ENCODE results near the gene ZNF429.
"Not testable (repeated sequence)": the region's sequence is repeated elsewhere in the genome, so short reads cannot be mapped to it uniquely, and the experiment has no call there.

Gene ZNF429

DNA sequence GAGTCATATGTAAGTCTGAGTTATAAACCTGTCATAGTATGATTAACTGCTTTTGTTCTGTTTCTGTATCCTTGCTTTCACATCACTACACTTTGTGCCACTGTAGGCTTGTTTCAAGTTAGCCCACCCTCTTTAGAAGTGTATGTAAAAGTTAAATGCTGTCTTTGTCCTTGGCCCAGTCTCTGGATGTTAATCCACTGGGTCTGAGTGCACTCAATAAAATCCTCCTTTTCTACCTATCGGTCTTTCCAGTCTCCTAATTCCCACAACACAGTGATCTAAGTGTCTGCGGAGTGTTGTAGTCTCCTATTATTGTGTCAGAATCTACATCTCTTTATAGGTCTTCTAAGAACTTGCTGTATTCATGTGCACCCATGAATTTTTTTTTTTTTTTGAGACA, 14.1 kb downstream of the ZNF429 start:
- no peak for DNase-seq

DNA sequence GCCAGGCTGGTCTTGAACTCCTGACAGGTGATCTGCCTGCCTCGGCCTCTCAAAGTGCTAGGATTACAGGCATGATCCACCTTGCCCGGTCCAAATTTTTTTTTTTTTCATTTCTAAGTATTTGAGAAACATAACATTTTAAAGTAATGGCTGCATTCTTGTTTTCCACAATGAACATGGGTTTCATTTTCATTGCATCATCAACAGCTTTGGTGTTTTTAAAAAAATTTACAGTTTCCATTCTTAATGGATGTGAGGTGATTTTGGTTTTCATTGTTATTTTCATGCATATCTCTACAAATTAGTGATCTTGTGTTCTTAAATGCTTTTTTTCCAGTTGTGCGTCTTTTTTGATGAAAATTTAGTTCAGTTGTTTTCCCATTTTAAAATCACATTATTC, 27.5 kb downstream of the ZNF429 start:
- no peak for DNase-seq

DNA sequence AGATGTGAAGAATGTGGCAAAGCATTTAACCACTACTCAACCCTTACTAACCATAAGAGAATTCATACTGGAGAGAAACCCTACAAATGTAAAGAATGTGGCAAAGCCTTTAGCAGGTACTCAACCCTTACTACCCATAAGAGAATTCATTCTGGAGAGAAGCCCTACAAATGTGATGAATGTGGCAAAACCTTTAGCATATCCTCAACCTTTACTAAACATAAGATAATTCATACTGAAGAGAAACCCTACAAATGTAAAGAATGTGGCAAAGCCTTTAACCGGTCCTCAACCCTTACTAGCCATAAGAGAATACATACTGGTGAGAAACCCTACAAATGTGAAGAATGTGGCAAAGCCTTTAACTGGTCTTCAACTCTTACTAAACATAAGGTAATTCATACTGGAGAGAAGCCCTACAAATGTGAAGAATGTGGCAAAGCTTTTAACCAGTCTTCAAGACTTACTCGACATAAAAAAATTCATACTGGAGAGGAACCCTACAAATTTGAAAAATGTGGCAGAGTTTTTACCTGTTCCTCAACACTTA, 31.4 kb downstream of the ZNF429 start:
- not testable (repeated sequence) for DNase-seq

DNA sequence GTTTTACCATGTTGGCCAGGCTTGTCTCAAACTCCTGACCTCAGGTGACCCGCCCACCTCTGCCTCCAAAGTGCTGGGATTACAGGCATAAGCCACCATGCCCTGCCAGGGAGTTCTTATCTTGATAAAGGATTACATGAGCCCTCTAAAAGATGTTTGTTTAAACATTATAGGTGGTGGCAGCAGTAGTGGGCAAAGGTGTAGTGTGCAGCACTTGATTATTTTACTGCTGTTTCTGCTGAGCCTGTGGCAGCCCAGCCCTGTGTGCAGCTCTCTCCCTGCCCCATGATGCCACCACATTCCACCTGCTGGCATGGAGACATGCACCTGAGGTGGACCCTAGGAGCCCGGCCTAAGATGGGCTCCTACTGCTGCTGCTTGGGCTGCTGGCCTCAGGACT, 54.0 kb downstream of the ZNF429 start:
- DNase-seq: no peak

DNA sequence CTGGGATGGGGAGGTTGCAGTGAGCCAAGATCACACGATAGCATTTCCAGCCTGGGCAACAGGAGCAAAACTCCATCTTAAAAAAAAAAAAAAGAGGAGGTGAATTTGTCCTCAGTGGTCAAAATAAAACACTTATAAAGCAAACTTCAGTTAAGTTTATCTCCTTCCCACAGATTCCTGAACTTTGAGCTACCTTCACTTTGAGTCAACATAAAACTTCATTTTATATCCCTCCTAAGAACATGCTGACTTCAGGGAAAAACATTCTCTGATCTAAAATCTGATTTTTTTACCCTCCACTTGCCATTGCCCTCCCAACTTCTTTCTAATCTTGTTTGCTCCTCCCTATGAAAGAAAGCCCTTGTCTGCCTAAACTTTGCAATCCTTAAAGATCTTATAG, 59.0 kb downstream of the ZNF429 start:
- no peak for DNase-seq

DNA sequence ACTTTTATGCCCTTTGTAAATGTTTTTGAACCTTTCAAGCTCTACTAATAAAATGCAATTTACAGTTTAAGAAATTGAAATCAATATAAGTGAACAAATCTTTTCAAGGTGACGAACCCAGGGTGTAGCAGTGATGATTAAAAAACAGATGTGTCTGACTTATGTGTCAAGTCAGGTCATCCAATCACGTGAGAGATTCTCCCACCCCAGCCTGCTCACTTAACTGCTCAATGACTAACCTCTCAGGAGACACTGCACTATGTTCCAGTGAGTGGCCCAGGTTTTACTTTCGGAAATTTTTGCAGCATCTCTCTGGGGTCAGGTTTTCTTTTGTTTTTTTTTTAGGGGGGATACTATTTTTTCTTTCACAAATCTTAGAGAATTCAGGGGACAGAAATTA, 60.7 kb downstream of the ZNF429 start:
- DNase-seq: no peak

DNA sequence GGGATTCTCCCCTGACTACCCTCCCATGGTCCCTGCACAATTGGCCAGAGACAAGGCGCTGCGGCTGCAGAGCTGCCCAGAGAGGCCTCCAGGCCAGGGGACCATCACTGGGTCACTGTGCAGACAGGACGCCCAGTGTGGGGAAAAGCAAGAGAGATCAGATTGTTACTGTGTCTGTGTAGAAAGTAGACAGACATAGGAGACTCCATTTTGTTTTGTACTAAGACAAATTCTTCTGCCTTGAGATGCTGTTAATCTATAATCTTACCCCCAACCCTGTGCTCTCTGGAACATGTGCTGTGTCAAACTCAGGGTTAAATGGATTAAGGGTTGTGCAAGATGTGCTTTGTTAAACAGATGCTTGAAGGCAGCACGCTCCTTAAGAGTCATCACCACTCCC, 62.4 kb downstream of the ZNF429 start:
- DNase-seq: not testable (repeated sequence)

DNA sequence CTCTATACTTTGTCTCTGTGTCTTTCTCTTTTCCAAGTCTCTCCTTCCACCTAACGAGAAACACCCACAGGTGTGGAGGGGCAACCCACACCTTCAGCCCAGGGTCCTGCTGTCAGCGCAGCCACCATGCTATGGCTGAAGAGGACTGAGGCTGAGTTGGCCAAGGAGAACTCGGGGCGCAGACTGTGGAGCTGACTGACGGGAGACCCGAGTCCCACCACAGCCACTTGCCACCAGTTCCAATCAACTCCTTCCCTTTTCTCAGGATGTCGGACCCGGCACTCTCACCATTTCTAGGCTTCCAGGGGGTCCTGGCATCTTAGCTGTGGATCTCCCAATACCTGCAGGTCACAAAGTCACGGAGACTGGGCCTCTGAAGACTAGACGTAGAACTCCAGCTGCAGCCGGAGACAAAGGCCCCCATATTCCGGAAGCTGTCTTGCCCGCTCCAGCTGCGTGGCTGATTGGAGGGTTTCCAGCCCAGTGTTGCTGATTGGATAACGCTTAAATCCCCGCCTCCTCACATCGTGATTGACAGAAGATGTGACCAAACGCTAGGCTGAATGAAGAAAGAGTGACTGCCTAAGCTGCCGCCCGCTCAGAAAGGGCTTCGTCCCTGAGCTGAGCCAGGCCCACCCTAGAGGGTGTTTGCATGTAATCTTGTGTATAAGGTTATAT, 63.6 kb downstream of the ZNF429 start:
- DNase-seq: peak; percentile 77

DNA sequence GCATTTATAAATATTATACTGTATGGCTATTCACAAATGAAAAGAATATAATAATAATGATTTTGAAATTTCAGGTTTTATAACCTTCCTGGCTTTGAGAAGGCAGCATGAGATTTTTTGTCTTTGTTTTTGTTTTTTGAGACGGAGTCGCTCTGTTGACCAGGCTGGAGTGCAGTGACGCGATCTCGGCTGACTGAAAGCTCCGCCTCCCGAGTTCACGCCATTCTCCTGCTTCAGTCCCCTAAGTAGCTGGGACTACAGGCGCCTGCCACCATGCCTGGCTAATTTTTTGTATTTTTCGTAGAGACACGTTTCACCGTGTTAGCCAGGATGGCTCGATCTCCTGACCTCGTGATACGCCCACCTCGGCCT, 64.1 kb downstream of the ZNF429 start:
- peak; percentile 33 for DNase-seq

DNA sequence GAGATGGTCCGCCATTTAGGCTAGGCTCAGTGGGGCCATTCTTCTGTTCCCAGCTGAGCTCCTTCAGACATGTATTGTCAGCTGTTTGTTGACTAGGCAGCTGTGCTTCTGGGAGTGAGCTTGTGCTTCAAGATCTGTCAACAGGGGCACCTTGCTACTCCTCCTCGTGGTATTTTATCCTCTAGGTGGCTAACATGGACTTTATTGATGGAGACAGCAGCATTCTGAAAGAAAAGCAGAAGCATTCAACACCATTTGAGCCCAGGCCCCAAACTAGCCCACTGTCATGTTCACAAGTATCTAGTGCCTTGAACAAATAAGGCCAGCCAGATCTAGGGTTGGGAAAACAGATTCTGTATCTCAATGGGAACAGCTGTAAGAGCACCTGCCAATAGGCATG, 65.9 kb downstream of the ZNF429 start:
- no peak for DNase-seq

DNA sequence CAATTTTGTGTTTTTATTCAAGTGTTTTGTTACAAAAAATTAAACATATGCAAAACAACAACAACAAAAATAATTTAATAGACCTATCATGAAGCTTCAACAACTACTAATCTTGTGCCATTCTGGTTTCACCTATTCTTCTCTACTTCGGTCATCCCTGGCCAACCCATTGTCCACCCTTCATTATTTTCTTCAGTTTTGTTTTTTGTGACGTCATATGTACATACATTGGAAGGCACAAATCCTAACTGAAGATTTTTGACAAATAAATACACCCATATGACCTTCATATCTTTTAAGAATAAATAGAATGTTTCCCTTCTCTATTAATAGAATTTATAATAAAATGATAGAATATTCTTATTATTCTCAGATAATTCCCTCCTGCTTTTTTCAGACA, 69.2 kb downstream of the ZNF429 start:
- DNase-seq: no peak

DNA sequence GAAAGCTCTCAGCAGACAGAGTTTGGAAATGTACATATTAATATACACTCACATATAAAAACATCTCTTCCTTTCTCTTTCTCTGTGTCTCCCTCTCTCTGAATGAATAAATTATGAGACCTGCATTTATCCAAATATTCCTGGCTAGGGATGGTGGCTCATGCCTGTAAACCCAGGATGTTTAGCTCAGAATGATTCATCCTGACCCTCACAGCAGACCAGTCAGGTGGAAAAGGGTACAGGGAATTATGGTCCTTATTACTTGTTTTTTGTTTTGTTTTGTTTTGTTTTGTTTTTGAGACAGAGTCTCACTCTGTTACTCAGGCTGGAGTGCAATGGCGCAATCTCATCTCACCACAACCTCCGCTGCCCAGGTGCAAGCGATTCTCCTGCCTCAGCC, 71.1 kb downstream of the ZNF429 start:
- no peak for DNase-seq

DNA sequence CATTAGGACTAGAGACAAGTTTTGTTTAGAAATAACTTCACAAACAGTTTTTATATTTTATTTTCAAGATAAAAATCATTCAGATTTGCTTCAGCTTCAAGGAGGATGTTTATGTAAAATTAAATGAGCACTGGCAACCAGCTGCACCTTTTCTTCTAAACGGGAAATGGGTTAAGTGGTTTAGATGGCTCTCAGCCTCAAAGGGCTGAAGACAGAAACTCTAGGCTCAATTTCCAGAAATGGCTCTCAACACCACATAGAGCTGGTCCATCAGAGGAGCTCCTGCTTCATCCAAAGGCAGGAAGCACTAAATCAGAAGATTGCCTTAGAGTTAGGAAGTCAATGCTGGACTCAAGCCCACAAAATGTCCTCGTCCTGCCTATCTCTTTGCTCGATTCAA, 74.7 kb downstream of the ZNF429 start:
- DNase-seq: no peak

DNA sequence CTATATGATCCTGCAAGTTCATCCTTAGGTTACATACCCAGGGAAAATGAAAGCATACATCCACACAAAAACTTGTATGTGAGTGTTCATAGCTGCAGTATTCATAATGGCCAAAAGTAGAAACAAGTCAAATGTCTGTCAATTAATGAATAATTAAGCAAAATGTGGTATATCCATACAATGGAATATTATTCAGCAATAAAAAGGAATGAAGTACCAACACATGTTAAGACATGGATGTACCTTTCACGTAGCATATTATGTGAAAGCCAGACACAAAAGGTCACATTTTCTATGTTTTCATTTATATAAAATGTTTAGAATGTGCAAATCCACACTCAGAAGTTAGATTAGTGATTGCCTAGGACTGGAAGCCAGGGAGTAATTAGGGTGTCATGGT, 75.4 kb downstream of the ZNF429 start:
- no peak for DNase-seq

DNA sequence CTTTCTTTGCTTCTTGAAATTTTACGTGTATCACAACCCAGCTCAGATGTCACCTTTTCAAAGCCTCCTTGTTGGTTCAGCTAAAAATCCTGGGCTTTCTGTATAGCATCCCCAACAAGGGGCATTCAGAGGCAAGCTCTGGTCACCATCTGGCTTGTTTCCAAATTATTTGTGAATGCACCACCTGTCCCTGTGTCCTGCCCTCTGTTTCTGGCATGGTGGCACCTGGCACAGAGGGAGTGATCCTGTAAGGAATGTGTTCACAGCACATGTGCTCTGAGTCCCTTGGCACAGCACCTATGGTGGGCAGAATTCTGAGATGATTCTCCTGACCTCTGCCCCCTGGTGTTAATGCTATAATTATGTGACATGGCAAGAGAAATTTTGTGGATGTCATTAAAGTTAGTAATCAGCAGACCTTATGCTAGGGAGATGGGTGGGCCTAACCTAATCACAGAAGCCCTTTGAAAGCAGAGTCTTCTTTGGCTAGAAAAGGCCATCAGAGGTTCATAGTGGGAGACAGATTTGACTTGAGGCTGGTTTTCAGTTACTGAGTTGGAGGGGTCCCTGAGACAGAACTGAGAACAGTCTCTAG, 76.3 kb downstream of the ZNF429 start:
- no peak for DNase-seq

DNA sequence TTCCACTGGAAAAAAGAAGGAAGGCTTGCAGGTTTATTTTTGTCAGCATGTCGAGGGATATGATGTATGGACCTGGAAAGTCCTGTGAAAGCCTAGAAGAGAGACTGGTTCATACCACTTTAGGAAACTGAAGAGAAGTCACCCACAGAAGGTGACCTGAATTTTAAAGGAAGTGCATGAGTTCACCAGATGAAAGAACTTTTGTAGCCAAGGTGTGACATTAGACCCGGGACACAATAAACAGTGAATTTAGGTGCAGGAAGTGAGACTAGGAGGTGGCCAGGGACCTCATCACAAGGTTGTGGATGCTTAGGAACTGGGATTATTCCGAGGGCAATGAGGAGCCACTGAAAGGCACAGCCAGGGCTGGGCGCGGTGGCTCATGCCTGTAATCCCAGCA, 79.1 kb downstream of the ZNF429 start:
- no peak for DNase-seq

DNA sequence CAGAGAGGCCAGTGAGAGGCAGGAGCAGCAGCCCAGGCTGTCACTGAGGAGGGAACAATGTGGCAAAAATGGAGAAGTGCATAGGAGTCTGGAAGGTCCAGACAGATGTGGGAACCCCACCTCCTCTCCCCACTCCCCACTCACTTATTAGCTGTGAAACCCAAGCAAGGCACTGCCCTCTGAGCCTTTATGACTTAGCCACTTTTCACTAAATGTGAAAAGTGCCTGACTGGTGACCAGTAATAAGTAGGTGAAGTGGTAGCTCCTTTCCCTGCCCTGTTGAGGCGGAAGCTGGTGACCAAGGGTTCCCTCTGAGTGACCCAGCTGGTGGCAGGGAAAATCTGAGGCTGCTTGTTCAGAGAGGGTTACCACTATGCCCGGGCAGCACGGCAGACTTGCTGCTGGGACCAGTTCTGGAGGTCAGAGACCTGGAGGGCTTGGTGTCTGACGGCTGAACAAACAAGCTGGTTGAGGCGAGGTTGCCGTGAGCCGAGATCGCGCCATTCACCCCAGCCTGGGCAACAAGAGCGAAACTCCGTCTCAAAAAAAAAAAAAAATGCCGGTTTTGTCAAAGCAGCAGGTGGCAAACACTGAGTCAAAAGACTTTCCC, 80.0 kb downstream of the ZNF429 start:
- no peak for DNase-seq

DNA sequence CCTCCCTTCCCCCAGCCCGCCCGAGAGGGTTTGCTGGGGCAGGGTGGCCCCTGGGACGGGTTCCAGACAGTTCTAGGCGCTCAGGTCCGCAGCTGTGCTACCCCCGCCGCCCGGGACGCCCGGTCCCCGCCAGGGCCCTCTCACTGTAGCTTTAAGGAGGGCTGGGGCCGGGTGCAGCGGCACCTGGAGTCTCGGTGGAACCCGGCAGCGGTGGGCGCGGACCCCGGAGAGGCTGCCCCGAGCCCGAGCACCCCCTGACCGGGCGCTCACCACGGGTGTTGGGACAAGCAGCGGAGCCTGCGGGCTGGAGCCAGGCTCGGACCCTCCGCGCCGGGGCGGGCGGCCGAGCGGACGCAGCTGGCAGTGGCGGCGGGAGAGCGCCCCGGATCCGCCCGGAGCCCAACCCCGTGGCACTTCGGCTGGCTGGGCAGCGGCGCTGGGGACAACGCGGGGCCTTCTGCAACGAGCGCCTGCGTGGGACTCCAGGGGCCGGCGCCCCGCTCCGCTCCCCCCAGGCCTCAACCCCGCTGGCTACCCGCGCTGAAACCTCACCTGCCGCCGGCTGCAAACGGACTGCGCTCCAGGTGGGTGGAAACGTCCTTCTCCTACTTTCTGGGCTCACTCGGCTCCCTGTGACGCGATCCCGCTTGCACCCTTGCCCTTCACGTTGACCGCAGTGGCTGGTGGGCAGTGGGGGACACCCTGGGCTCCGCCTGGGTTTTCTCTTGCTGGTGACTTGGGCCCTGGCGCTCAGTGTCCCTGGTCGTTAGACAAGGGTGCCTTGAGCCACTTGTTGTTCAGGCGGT, 81.1 kb downstream of the ZNF429 start:
- no peak for DNase-seq

DNA sequence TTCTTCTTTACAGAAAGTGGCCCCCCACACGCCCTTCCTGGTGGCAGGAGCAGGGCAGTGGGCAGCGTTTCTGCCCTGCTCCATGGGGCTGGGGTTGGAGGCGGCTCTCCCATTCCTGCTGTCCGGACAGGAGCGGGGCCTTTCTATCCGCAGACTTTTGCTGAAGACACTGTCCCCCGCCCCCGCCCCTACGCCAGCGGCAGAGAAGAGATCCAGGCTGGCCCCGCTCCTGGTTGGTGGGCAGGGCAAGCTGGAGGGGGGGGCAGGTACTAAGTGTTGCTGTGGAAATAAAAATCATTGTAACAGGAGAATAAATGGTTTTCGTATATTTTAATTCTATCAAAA, 81.7 kb downstream of the ZNF429 start:
- no peak for DNase-seq

DNA sequence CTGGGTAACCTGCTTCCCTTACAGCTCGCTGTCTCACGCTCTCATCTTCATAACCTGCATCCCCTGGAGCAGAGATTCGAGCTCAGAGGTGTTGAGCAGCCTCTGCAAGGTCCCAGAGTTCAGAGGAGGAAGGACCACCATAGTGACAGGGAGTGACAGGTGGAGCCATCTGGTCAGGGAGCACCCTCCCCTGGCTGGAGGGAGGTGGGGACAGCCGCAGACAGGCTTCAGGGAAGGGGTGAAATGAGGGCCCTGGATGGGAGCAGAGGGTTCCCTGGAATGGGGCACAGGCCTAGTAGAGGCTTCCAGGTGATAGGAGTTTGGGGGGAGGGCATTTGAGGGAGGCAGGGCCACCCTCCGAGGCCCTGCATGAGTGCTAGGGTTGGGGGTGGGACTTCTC, 82.1 kb downstream of the ZNF429 start:
- DNase-seq: no peak

DNA sequence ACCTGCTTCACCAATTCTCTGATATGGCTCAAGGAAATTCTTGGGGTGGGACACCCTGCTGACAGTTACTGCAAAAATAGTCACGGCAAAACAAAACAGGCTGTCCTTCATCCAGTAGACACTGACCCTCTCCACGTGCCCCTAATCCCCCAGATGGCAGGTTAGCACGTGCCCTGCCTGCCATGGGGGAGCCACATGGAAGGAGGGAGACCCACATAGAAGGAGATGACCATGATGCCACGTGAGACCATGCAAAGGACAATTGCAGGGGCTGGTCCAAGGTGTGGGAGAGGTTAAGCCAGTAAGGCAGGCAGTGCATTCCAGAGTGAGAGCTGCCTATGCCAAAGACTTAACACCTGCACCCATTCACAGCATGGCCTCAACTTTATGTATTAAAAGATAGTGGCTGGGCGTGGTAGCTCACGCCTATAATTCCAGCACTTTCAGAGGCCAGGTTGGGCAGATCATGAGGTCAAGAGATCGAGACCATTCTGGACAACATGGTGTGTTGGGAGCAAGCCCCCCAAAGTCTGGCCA, 82.7 kb downstream of the ZNF429 start:
- no peak for DNase-seq

DNA sequence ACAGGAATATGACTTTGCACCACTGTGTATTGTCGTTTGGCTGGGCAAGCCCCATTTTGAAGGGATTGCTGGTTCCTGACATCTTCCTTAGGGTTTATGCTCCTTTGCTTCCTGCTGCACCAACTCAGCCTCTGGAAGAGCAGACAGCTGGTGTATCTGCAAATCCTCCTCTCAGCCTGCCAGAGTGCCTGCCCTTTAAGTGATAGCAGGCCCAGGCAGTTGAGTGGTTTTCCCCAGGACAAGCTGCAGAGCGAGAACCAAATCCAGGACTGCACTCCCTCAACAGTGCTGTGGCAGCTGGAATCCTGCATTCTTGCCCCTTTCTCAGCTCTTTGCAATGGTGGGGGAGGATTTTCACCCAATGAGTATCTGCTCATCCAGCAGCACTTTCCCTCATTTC, 85.5 kb downstream of the ZNF429 start:
- DNase-seq: no peak

DNA sequence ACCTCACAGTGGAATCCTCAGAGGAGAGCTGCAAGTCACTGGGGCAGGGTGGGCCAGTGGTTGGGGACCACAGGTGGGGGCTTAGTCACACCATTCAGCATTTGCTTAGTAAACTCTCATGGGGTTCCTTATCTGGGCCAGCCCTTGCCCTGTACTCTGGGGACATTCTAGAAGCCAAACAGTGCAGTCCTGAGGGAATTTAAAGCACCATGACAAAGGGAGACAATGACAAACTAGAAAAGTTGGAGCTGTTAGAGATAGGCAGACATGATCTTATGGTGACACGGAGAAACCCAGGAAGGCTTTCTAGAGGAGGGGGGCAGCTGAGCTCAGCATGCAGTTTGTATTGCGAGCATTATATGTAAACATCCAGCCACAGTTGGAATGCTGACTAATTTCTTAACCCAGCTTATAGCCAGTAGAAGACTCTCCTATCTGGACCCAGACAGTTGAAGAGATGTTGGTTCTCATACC, 87.6 kb downstream of the ZNF429 start:
- no peak for DNase-seq
